B cell (primary cell): Measurements from ENCODE around the gene MPPE1.

Experiments used
- EZH2 ChIP-seq: IDR thresholded peaks from 2 replicates; pipeline ENCODE4 v1.6.1; 2012; ENCODE audit warnings: borderline replicate concordance, low read depth, mild to moderate bottlenecking, moderate library complexity, low read length; ENCODE audit not compliant: insufficient read depth, poor library complexity, severe bottlenecking
- TF ChIP-seq, protein P1 (sequence below): fragments of 200-600 bp; IDR thresholded peaks from one replicate; pipeline ENCODE4 v1.8.0; 2022; ENCODE audit warnings: antibody characterized with exemption, mild to moderate bottlenecking

DNA sequence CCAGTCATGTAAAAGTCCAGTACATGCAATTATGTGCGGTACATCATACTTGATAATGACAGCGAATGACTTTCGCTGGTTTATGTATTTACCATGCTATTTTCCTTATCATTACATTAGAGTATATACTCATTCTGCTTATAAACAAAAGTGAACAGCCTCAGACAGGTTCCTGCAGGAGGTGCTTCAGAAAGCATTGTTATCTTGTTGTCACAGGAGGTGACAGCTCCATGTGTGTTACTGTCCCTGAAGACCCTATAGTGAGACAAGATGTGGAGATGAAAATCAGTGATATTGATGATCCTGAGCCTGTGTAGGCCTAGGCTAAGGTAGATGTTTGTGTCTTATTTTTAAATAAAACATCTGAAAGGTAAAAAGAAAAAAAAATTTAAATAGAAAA lies 15.3 kb upstream of the MPPE1 start:
- TF ChIP-seq, protein P1, sequence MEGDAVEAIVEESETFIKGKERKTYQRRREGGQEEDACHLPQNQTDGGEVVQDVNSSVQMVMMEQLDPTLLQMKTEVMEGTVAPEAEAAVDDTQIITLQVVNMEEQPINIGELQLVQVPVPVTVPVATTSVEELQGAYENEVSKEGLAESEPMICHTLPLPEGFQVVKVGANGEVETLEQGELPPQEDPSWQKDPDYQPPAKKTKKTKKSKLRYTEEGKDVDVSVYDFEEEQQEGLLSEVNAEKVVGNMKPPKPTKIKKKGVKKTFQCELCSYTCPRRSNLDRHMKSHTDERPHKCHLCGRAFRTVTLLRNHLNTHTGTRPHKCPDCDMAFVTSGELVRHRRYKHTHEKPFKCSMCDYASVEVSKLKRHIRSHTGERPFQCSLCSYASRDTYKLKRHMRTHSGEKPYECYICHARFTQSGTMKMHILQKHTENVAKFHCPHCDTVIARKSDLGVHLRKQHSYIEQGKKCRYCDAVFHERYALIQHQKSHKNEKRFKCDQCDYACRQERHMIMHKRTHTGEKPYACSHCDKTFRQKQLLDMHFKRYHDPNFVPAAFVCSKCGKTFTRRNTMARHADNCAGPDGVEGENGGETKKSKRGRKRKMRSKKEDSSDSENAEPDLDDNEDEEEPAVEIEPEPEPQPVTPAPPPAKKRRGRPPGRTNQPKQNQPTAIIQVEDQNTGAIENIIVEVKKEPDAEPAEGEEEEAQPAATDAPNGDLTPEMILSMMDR, result no peak
- TF ChIP-seq EZH2, result no peak
